Measurements from ENCODE around the gene RBM38. TPM values are rescaled to one million over a fixed set of nuclear protein-coding genes. Genes with fewer than 3 reads are reported as not detected.
A peak's percentile ranks its signal among the peaks of the same experiment; 100 is the strongest.

RBM38 gene
- total and polyA plus RNA-seq, 2 of the 13 experiments (the other 11 are each of a cell fraction or from before 2014, with no cell fraction given), result 24.2 to 34.2 TPM

GRCh38 chr20:57442158-57442887 lies 51.1 kb downstream of the RBM38 start:
- ATAC-seq (0 out of 3 replicates have a peak, but pooled peaks have one; percentile 5), DNase-seq (ENCODE audit: low spot score) (no peak), FAIRE-seq (no peak)
- Histone ChIP-seq H3K36me3 (replicated peaks in 1 of 2; ENCODE audit: control insufficient read depth in 1 of 2, insufficient read depth in 2 of 2, low read length in 2 of 2) (no peaks in the 10 kb centered on the region), H2AFZ (ENCODE audit: low read length) (no peak overlapping the region), H3K27ac (ENCODE audit: extremely low read length, insufficient read depth, low read length) (no peak overlapping the region), H3K4me2 (ENCODE audit: low read depth, low read length) (no peak overlapping the region), H3K9me3 (ENCODE audit: low read length) (no peaks in the 10 kb centered on the region), H3K4me3 (replicated peaks in 1 of 3; ENCODE audit: insufficient read depth in 1 of 3, low read depth in 2 of 3, low read length in 3 of 3) (no peak overlapping the region), H4K20me1 (ENCODE audit: insufficient read depth, low read length) (no peaks in the 10 kb centered on the region; the same call in 1 of the 2 replicates), H3K4me1 (ENCODE audit: insufficient read depth, low read length) (peaks cover 10% of the 10 kb centered on the region; the same call in 1 of the 2 replicates), H3K27me3 (ENCODE audit: control insufficient read depth in 1 of 2, insufficient read depth in 2 of 2, low read length in 2 of 2) (peaks cover 10 to 58% of the 10 kb centered on the region in 2 experiments), H3K9ac (ENCODE audit: insufficient read depth, low read depth, low read length) (no peak overlapping the region), H3K79me2 (ENCODE audit: insufficient read depth, low read length) (no peaks in the 10 kb centered on the region)
- intact Hi-C loops (cut with micrococcal nuclease; ENCODE audit: unreplicated experiment), result no loop called here
- POLR2A ChIA-PET, result interaction anchor here (0.9 kb wide), 1 partner anchor 12 kb away, joined by 3 read pairs; no protein-coding TSS in a partner anchor
- no peak for TF ChIP-seq ZNF777 (CRISPR knock-in tag; IDR thresholded peaks at IDR 0.05)
- CTCF ChIA-PET (ENCODE audit: low intra/inter-chr PET ratio, low total read pairs), result no interaction called here
- no TSS peak for BruUV-seq (replicated peaks)
- in situ Hi-C loops (cut with HindIII; ENCODE audit: extremely low pct_ligation_motif_present, low pct_unique_long_range_greater_than_20kb), result no loop called here
- 37% methylated on average over 16 of the region's 17 CpGs for WGBS (ENCODE audit: low lambda C conversion rate)

DNA sequence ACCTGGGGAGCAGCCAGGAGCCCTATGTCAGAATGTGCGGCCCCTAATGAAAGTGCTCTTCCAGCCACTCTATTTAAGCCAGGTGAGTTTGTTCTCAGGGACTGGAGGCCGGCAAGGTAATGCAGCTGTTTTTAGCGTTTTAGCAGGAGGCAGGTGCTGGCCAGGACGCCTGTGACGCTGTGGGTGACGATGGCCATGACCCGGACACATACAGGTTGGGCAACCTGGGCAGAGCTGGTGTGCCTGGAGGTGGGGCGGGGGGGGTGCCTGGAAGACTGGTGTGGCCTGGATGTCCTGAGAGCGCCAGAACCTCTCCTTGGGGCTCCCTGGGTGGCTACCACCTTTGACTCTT lies 51.7 kb downstream of the RBM38 start:
- H3K4me3 ChIP-seq (replicated peaks in 1 of 3; ENCODE audit: insufficient read depth in 1 of 3, low read depth in 2 of 3, low read length in 3 of 3), result no peak overlapping the region
- no peaks in the 10 kb centered on the region for H3K36me3 ChIP-seq (replicated peaks in 1 of 2; ENCODE audit: control insufficient read depth in 1 of 2, insufficient read depth in 2 of 2, low read length in 2 of 2)
- POLR2A ChIA-PET, result interaction anchor here (0.9 kb wide), 1 partner anchor 12 kb away, joined by 3 read pairs; no protein-coding TSS in a partner anchor
- FAIRE-seq, result no peak
- H3K79me2 ChIP-seq (ENCODE audit: insufficient read depth, low read length), result no peaks in the 10 kb centered on the region
- in situ Hi-C loops (cut with HindIII; ENCODE audit: extremely low pct_ligation_motif_present, low pct_unique_long_range_greater_than_20kb) (no loop called here), intact Hi-C loops (cut with micrococcal nuclease; ENCODE audit: unreplicated experiment) (no loop called here)
- H3K9me3 ChIP-seq (ENCODE audit: low read length), result no peaks in the 10 kb centered on the region
- no peak overlapping the region for H2AFZ ChIP-seq (ENCODE audit: low read length)
- no peak for ATAC-seq
- BruUV-seq (replicated peaks), result no TSS peak
- CTCF ChIA-PET (ENCODE audit: low intra/inter-chr PET ratio, low total read pairs), result no interaction called here
- H3K4me1 ChIP-seq (ENCODE audit: insufficient read depth, low read length), result peaks cover 10% of the 10 kb centered on the region; the same call in 1 of the 2 replicates
- no peak for DNase-seq (ENCODE audit: low spot score)
- 23% methylated on average over 9 of the region's 9 CpGs for WGBS (ENCODE audit: low lambda C conversion rate)
- H4K20me1 ChIP-seq (ENCODE audit: insufficient read depth, low read length), result no peaks in the 10 kb centered on the region; the same call in 1 of the 2 replicates
- no peak overlapping the region for H3K4me2 ChIP-seq (ENCODE audit: low read depth, low read length)
- H3K27ac ChIP-seq (ENCODE audit: extremely low read length, insufficient read depth, low read length), result no peak overlapping the region
- no peak overlapping the region for H3K9ac ChIP-seq (ENCODE audit: insufficient read depth, low read depth, low read length)
- H3K27me3 ChIP-seq (ENCODE audit: control insufficient read depth in 1 of 2, insufficient read depth in 2 of 2, low read length in 2 of 2), result peaks cover 9 to 57% of the 10 kb centered on the region in 2 experiments; a peak in 4 of 5 replicates
- TF ChIP-seq ZNF891 (CRISPR knock-in tag; IDR thresholded peaks at IDR 0.05) (0 out of 2 replicates have a peak, but pooled peaks have one; percentile 53), HNRNPH1 (optimal IDR thresholded peaks at IDR 0.05; ENCODE audit: low read depth, low read length) (no peak), ZBTB40 (IDR thresholded peaks at IDR 0.05) (no peak), ZBTB40 (CRISPR knock-in tag; IDR thresholded peaks at IDR 0.05) (0 out of 2 replicates have a peak, but pooled peaks have one; percentile 30)
